GM19025 (cell line): ENCODE results near the gene NRCAM.
"Not testable (repeated sequence)": the region's sequence is repeated elsewhere in the genome, so short reads cannot be mapped to it uniquely, and the experiment has no call there.

Source experiments
- ATAC-seq: cut with Tn5 transposase; IDR thresholded peaks from one replicate; pipeline ENCODE4 v1.9.1; 2021; ENCODE audit warnings: mild to moderate bottlenecking, low read depth, moderate library complexity; ENCODE audit not compliant: unreplicated experiment

The NRCAM gene

DNA sequence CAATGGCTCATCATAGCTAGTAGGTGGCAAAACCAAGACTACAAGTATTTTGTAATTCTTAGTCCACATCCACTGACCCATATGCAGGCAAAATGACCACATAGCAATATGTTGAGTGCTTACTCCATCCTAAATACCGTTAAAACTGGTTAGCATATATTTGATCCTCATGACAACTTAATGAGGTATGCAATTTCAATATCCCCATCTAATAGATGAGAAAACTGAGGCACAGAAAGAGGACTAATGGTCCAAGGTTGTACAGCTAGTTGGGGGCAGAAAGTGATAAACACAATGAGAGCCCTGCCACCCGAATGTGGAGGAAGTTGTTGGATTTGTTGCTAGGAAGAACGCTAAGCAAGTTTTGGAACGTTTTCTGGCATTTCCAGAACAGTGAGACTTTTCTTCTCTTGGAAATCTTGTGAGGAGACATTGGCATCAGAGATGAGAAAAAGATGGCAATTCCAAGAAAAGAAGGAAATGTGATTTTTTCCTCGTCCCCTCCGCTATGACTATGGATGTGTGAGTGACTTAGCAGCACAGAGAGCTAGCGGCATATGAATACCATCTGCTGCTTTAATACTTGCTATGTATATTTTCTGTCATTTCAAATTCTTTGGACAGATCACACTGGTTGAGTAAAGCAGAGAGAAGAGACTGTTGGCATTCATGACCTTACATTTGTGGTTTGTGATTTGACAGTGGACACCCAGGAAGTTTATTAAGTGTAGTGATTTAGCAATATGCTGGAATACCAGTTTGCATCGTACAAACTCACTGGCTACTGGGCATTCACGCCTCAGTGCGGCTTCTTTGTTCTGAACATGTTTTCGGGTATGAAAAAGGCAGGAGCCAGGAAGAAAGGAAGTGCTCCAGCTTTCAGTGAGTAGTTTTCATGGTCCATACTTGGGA, 51.5 kb downstream of the NRCAM start:
- ATAC-seq, result no peak

- ATAC-seq, result no peak
Measured at GRCh38 chr7:108403597-108404217, 52.5 kb downstream of the NRCAM start.

- peak; percentile 63 for ATAC-seq
Measured at GRCh38 chr7:108402865-108403264, 53.4 kb downstream of the NRCAM start.

DNA sequence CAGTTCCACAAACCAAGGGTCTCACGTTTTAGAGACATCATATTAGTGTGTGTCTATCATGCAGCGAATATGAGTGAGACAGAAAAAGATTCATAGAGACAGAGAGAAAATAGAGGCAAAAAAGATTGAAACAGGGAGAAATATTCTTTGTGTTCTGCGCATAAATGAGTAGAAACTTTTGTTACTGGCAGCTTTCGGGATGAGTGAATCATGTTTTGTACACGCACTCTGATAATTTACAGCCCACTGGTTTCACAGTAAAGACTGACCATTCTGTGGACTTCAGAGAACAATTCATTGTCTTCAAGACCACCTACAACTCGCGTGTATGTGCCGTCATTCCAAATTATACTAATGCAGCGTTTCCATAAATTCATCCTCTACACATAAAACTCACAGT, 60.2 kb downstream of the NRCAM start:
- ATAC-seq, result no peak

DNA sequence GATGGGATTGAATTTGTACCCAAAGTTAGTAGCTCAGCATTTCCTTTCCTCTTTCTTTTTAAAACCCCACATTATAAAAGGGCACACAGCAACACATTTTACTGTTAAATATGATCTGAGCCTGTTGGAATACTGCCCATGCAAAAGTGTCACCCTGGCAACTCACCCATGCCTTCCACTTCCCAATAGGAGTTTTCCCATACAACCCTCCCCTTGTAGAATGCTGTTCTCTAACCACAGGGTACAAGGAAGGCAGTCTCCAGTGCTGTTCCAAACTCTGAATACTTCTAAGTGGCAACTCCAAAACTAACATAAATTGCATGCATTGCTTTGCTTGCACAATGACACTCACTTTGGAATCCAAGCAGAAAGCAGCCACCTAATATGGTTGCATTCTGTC, 60.8 kb downstream of the NRCAM start:
- ATAC-seq, result no peak

DNA sequence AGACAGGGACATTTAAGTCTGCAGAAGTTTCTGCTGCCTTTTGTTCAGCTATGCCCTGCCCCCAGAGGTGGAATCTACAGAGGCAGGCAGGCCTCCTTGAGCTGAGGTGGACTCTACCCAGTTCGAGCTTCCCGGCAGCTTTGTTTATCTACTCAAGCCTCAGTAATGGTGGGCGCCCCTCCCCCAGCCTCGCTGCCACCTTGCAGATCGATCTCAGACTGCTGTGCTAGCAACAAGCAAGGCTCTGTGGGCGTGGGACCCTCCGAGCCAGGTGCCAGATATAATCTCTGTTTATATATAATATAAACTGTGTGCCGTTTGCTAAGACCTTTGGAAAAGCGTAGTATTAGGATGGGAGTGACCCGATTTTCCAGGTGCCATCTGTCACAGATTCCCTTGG, 63.1 kb downstream of the NRCAM start:
- not testable (repeated sequence) for ATAC-seq

DNA sequence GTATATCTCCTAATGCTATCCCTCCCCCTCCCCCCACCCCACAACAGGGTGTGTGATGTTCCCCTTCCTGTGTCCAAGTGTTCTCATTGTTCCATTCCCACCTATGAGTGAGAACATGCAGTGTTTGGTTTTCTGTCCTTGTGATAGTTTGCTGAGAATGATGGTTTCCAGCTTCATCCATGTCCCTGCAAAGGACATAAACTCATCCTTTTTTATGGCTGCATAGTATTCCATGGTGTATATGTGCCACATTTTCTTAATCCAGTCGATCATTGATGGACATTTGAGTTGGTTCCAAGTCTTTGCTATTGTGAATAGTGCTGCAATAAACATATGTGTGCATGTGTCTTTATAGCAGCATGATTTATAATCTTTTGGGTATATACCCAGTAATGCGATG, 68.5 kb downstream of the NRCAM start:
- not testable (repeated sequence) for ATAC-seq

GRCh38 chr7:108385834-108386422, 70.3 kb downstream of the NRCAM start:
- no peak for ATAC-seq

DNA sequence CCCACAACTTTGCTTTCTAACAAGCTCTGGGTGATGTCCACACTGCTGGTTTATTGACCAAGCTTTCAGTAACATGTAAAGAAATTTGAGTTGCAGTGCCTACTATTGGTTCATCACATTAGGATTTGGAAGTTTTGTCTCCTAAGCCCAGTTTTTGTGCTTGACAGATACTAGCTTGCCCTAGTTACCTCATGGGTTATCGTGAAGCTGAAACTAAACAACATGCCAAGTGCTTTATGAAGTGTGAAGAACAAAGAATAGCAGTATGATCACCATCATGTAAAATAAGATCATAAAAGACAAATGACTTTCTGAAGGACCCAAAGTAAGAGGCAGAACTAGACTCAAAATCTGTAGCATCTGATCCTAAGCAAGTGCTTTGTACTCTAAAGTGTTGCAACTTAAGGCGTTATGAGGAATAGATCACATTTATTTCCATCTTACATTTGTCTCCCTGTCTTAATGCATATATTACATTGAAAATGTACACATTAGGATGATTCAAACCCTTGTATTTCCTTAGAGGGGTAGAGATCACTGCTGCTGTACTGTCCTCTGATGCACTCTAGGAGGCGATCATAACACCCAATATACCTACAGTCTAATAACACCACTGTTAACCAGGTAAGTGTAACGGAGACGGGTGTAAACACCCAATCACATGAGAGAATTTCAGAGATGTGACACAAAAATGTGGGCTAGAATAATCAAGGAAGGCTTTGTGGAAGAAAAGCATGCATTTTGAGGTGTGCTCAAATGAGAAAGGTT, 71.3 kb downstream of the NRCAM start:
- ATAC-seq, result peak; percentile 63

DNA sequence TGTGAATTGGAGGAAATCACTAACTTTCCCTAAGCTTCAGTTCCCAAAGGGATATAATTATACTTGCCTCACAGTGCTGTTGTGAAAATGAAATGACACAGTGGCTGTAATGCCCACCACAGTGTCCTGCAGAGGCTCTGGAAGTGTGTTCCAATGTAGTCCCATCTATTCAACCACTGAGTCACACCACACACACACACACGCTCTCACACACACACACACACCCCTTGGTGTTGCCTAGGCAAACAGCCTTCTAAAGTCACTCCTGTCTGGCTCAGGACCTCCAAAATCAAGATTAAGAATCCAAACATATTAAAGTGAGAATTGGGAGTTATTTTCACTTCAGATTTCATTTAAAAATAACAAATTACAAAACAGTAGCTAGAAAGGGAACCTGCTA, 73.3 kb downstream of the NRCAM start:
- ATAC-seq, result no peak

DNA sequence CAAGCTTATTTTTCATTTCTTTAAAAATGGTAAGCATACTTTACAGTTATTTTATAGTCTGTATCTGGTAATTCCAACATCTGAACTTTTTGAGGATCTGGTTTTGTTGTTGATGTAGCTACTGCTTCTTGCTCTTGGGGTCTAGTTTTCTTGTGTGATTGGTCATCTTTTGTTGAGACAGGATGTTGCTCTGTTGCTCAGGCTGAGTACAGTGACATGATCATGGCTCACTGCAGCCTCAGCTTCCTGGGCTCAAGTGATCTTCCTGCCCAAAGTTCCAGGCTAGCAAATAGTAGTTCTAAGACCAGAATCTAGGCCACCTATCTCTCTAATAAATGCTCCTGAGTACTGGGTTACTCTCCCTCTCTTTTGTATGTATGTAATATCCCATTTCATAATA, 75.7 kb downstream of the NRCAM start:
- ATAC-seq, result no peak

DNA sequence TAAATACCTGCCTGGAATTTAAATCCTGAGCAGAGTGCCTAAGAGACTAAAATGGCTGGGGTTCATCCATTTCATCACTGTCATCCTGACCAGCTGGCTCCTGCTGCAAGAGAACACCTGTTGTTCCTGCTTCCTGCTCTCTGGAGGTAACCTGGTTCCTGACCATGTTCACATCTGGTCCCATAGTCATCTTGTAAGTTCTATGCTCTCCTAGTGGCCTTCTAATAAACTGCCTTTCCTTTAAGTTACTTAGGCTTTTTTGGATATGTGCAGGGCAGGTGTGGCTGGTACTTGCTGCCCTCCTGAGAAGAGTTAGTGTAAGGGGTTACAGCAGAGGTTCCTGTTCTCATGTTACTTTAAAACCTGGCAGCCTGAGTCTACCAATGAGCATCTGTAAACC, 80.0 kb downstream of the NRCAM start:
- no peak for ATAC-seq

DNA sequence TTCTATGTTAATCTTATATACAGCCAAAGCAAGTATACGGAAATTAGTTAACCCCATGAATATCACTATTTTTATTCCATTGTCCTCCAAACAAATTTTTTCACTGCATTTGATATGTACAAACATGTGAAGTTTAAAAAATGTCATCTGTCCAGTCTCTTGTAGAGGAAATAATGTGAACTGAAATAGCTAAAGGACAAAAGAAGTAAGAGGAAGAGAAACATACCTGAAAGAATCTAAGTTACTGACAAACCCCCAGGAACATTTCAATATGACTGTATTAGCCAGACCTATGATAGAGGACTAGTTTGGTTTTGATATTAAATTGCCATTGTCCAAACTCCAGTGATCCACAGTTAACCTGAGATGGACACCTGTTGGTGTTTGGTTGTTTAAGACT, 80.6 kb downstream of the NRCAM start:
- ATAC-seq, result no peak

GRCh38 chr7:108374899-108375298, 81.3 kb downstream of the NRCAM start:
- no peak for ATAC-seq

GRCh38 chr7:108372618-108373017, 83.6 kb downstream of the NRCAM start:
- no peak for ATAC-seq

GRCh38 chr7:108370616-108371015, 85.6 kb downstream of the NRCAM start:
- no peak for ATAC-seq

DNA sequence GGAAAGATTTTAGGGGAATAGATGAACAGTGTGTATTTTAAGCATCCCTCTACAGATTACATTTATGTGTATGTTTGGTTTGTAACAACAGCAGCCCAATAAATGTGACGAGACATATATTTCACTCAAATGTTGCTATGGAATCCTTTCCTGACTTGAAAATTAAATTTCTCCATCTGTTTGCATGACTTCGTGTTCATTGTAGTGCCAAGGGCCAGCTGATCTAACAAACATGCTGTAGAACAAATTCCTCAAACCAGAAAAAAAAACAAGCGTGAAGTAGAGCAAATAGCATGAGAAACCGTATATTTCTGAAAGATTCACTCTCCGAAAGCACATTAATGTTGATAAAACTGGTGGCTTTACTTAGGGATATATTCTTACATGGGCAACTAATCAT, 87.8 kb downstream of the NRCAM start:
- no peak for ATAC-seq

GRCh38 chr7:108367946-108368345, 88.3 kb downstream of the NRCAM start:
- ATAC-seq, result no peak

GRCh38 chr7:108367314-108367713, 88.9 kb downstream of the NRCAM start:
- no peak for ATAC-seq

DNA sequence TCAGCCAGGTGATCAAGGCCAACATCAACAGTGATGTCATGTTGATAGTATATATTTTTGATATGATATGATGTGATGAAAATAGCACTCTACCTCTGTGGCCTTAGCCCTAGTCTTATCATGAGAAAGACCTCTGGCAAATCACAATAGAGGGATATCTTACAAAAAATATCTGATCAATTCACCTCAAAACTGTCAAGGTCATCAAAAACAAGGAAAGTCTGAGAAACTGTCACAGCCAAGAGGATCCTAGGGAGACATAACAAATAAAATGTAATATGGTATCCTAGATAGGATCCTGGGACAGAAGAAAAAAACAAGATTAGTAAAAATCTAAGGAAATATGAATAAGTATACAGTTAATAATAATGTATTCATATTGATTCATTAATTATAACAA, 92.6 kb downstream of the NRCAM start:
- ATAC-seq, result no peak
